ENCODE measurements around the gene JARID2.

GRCh38 chr6:15385521-15385920 is 139.7 kb downstream of the JARID2 start:
- TF ChIP-seq, protein P1, sequence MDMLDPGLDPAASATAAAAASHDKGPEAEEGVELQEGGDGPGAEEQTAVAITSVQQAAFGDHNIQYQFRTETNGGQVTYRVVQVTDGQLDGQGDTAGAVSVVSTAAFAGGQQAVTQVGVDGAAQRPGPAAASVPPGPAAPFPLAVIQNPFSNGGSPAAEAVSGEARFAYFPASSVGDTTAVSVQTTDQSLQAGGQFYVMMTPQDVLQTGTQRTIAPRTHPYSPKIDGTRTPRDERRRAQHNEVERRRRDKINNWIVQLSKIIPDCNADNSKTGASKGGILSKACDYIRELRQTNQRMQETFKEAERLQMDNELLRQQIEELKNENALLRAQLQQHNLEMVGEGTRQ (IDR thresholded peaks at IDR 0.05; ENCODE audit: borderline replicate concordance, low read depth, low read length): no peak
- TF ChIP-seq CTCF (IDR thresholded peaks at IDR 0.05 in 2 of 3, conservative IDR thresholded peaks at IDR 0.05 in 1 of 3; ENCODE audit: control insufficient read depth in 2 of 3, extremely low read depth in 1 of 3, insufficient read depth in 1 of 3, low read depth in 3 of 3, low read length in 3 of 3): no peak
